ENCODE results near the gene PICK1.

The PICK1 gene

GRCh38 chr22:38030311-38031133, 26.7 kb upstream of the PICK1 start:
- peak in 2 of 51 donors; percentile 52 to 54 for DNase-seq

GRCh38 chr22:38031491-38031890, 25.7 kb upstream of the PICK1 start:
- DNase-seq, result peak in 1 of 51 donors; percentile 40

GRCh38 chr22:38032681-38033521, 24.3 kb upstream of the PICK1 start:
- DNase-seq, result no peak

- DNase-seq, result peak in 49 of 51 donors; percentile 31 to 95 (median 86)
Measured at GRCh38 chr22:38033522-38034277, 23.5 kb upstream of the PICK1 start.

GRCh38 chr22:38034278-38034882, 22.8 kb upstream of the PICK1 start:
- DNase-seq, result peak in 45 of 51 donors; percentile 32 to 89 (median 76)

- DNase-seq, result no peak
Measured at GRCh38 chr22:38034884-38035529, 22.2 kb upstream of the PICK1 start.

GRCh38 chr22:38035530-38035885, 21.7 kb upstream of the PICK1 start:
- no peak for DNase-seq

GRCh38 chr22:38036392-38037062, 20.7 kb upstream of the PICK1 start:
- no peak for DNase-seq

GRCh38 chr22:38037367-38038150, 19.6 kb upstream of the PICK1 start:
- peak in 1 of 51 donors; percentile 46 for DNase-seq

- peak in 40 of 51 donors; percentile 27 to 88 (median 70) for DNase-seq
Measured at GRCh38 chr22:38038426-38038825, 18.8 kb upstream of the PICK1 start.

- DNase-seq, result peak in 4 of 51 donors; percentile 19 to 63 (median 46)
Measured at GRCh38 chr22:38038890-38039812, 18.1 kb upstream of the PICK1 start.

GRCh38 chr22:38040953-38041759, 16.0 kb upstream of the PICK1 start:
- peak in 2 of 51 donors; percentile 18 to 33 for DNase-seq

- no peak for DNase-seq
Measured at GRCh38 chr22:38041760-38042487, 15.3 kb upstream of the PICK1 start.

GRCh38 chr22:38042488-38042790, 14.8 kb upstream of the PICK1 start:
- no peak for DNase-seq

- no peak for DNase-seq
Measured at GRCh38 chr22:38043151-38044039, 13.8 kb upstream of the PICK1 start.
